Measurements from ENCODE around the gene PLA2G3.

GRCh38 chr22:31176923-31177322 is 36.6 kb upstream of the PLA2G3 start:
- TF ChIP-seq EZH2 (IDR thresholded peaks at IDR 0.05; ENCODE audit: borderline replicate concordance, low read depth, low read length, poor library complexity, severe bottlenecking) (no peak), CTCF (conservative IDR thresholded peaks at IDR 0.05; ENCODE audit: low read depth, low read length) (no peak)
